MM.1S (cell line): ENCODE data around the gene MSRB3.

ENCODE experiments used
- DNase-seq: peaks from one replicate; pipeline ENCODE4 v3.0.0-alpha.2; 2015
- H2AFZ ChIP-seq: fragments of 300-600 bp; sonication (generic); 2 replicates; pipeline ENCODE4 v1.6.0; 2016; ENCODE audit warnings: antibody characterized with exemption, low read length
- H3F3A ChIP-seq: fragments of 300-600 bp; sonication (generic); 2 replicates; pipeline ENCODE4 v1.6.1; 2016; ENCODE audit warnings: mild to moderate bottlenecking, antibody characterized with exemption, low read length, moderate library complexity, mixed read lengths; ENCODE audit not compliant: insufficient read depth
- H3K27ac ChIP-seq: fragments of 300-600 bp; sonication (generic); 2 replicates; pipeline ENCODE4 v1.5.1; 2016; ENCODE audit warnings: mild to moderate bottlenecking, low read length
- H3K27me3 ChIP-seq: fragments of 300-600 bp; sonication (generic); replicated peaks from 2 replicates; pipeline ENCODE4 v1.6.0; 2016; ENCODE audit warnings: low read length; ENCODE audit not compliant: insufficient read depth
- H3K36me3 ChIP-seq: fragments of 300-600 bp; sonication (generic); replicated peaks from 2 replicates; pipeline ENCODE4 v1.6.1; 2016; ENCODE audit warnings: mild to moderate bottlenecking, low read length, mixed read lengths; ENCODE audit not compliant: insufficient read depth
- H3K4me1 ChIP-seq: fragments of 300-600 bp; sonication (generic); 2 replicates; pipeline ENCODE4 v1.6.1; 2016; ENCODE audit warnings: low read length, mixed read lengths
- H3K4me2 ChIP-seq: fragments of 300-600 bp; sonication (generic); 2 replicates; pipeline ENCODE4 v1.6.0; 2016; ENCODE audit warnings: low read depth, low read length
- H3K4me3 ChIP-seq: fragments of 300-600 bp; sonication (generic); 2 replicates; pipeline ENCODE4 v1.5.1; 2016; ENCODE audit warnings: low read length, mixed read lengths
- H3K79me2 ChIP-seq: fragments of 300-600 bp; sonication (generic); 2 replicates; pipeline ENCODE4 v1.6.1; 2016; ENCODE audit warnings: mixed run types, low read length, mixed read lengths
- H3K9ac ChIP-seq: fragments of 300-600 bp; sonication (generic); 2 replicates; pipeline ENCODE4 v1.6.1; 2016; ENCODE audit warnings: low read length, mixed read lengths
- H3K9me2 ChIP-seq: fragments of 300-600 bp; sonication (generic); replicated peaks from 2 replicates; pipeline ENCODE4 v1.6.1; 2016; ENCODE audit warnings: mild to moderate bottlenecking, low read length, mixed read lengths; ENCODE audit not compliant: insufficient read depth
- H3K9me3 ChIP-seq: fragments of 300-600 bp; sonication (generic); replicated peaks from 2 replicates; pipeline ENCODE4 v1.6.1; 2016; ENCODE audit warnings: mild to moderate bottlenecking, low read length, mixed read lengths; ENCODE audit not compliant: insufficient read depth
- H4K20me1 ChIP-seq: fragments of 300-600 bp; sonication (generic); 2 replicates; pipeline ENCODE4 v1.6.1; 2016; ENCODE audit warnings: mild to moderate bottlenecking, low read length, moderate library complexity, mixed read lengths; ENCODE audit not compliant: insufficient read depth
- CTCF ChIP-seq: fragments of 300-600 bp; sonication (generic); IDR thresholded peaks from 2 replicates; pipeline ENCODE4 v1.5.1; 2016; ENCODE audit warnings: antibody characterized with exemption, low read length, mixed read lengths
- EZH2 ChIP-seq: fragments of 300-600 bp; sonication (generic); optimal IDR thresholded peaks from 2 replicates; pipeline ENCODE3; 2017; ENCODE audit warnings: low read depth, mild to moderate bottlenecking, antibody characterized with exemption, low read length, mixed read lengths
- EZH2phosphoT487 ChIP-seq: fragments of 300-600 bp; sonication (generic); IDR thresholded peaks from 2 replicates; pipeline ENCODE4 v1.6.1; 2018; ENCODE audit warnings: antibody characterized with exemption, low read length

MSRB3 gene

GRCh38 chr12:65488197-65488596, 209.7 kb downstream of the MSRB3 start:
- H3K9ac ChIP-seq = no peak overlapping the region
- no peaks in the 10 kb centered on the region for H3K9me3 ChIP-seq
- TF ChIP-seq EZH2phosphoT487 = no peak
- TF ChIP-seq CTCF = no peak
- no peak for TF ChIP-seq EZH2
- no peaks in the 10 kb centered on the region for H3K79me2 ChIP-seq
- no peaks in the 10 kb centered on the region for H3F3A ChIP-seq
- no peaks in the 10 kb centered on the region for H4K20me1 ChIP-seq
- no peaks in the 10 kb centered on the region for H3K36me3 ChIP-seq
- no peaks in the 10 kb centered on the region for H3K9me2 ChIP-seq
- H3K27me3 ChIP-seq = no peaks in the 10 kb centered on the region
- no peak overlapping the region for H2AFZ ChIP-seq
- H3K4me2 ChIP-seq = no peak overlapping the region
- H3K27ac ChIP-seq = no peak overlapping the region
- no peak for DNase-seq
- H3K4me3 ChIP-seq = no peak overlapping the region
- no peaks in the 10 kb centered on the region for H3K4me1 ChIP-seq

GRCh38 chr12:65490250-65490649, 211.8 kb downstream of the MSRB3 start:
- no peak overlapping the region for H2AFZ ChIP-seq
- no peaks in the 10 kb centered on the region for H3K27me3 ChIP-seq
- no peaks in the 10 kb centered on the region for H3K9me3 ChIP-seq
- no peaks in the 10 kb centered on the region for H3K79me2 ChIP-seq
- H3K27ac ChIP-seq = no peak overlapping the region
- no peaks in the 10 kb centered on the region for H3K36me3 ChIP-seq
- no peaks in the 10 kb centered on the region for H3K4me1 ChIP-seq
- no peak overlapping the region for H3K4me2 ChIP-seq
- H3F3A ChIP-seq = no peaks in the 10 kb centered on the region
- H3K4me3 ChIP-seq = no peak overlapping the region
- H3K9me2 ChIP-seq = no peaks in the 10 kb centered on the region
- no peak overlapping the region for H3K9ac ChIP-seq
- no peaks in the 10 kb centered on the region for H4K20me1 ChIP-seq
- DNase-seq = no peak
- TF ChIP-seq EZH2 = no peak
- TF ChIP-seq EZH2phosphoT487 = no peak
- no peak for TF ChIP-seq CTCF

GRCh38 chr12:65492998-65493912, 214.8 kb downstream of the MSRB3 start:
- Histone ChIP-seq H2AFZ (no peak overlapping the region), H3F3A (no peaks in the 10 kb centered on the region), H3K4me3 (no peak overlapping the region), H3K9ac (no peak overlapping the region), H4K20me1 (no peaks in the 10 kb centered on the region), H3K4me2 (no peak overlapping the region), H3K36me3 (no peaks in the 10 kb centered on the region), H3K27ac (no peak overlapping the region), H3K27me3 (no peaks in the 10 kb centered on the region), H3K9me3 (no peaks in the 10 kb centered on the region), H3K4me1 (no peaks in the 10 kb centered on the region), H3K79me2 (no peaks in the 10 kb centered on the region), H3K9me2 (no peaks in the 10 kb centered on the region)
- no peak for DNase-seq
- TF ChIP-seq EZH2phosphoT487 = no peak
- TF ChIP-seq CTCF = no peak
- no peak for TF ChIP-seq EZH2
